IMR-90 (cell line): ENCODE data around the gene PBOV1. TPM values are rescaled to one million over a fixed set of nuclear protein-coding genes. Genes with fewer than 3 reads are reported as not detected.

Experiments
- ATAC-seq: fragments of 200-7000 bp; cut with Tn5 transposase; 2 replicates; pipeline ENCODE4 v1.9.1; 2020; ENCODE audit warnings: low read depth, mild to moderate bottlenecking, moderate library complexity
- BruUV-seq: library from RNA; stranded (reverse); fragments of 400-500 nt; replicated peaks from 2 replicates; lab custom pipeline; 2021; lab: Mats Ljungman, UMichigan
- CTCF ChIA-PET: fragments of 300-600 bp; formaldehyde crosslinking; extraction: SDS; loops from one replicate; lab custom pipeline; 2021; ENCODE audit warnings: antibody characterized with exemption; lab: Yijun Ruan, JAX
- POLR2A ChIA-PET: fragments of 300-600 bp; sonication (Branson Sonifier 250); formaldehyde crosslinking; loops from one replicate; lab custom pipeline; 2022; ENCODE audit warnings: antibody characterized with exemption; ENCODE audit not compliant: unreplicated experiment; lab: Charles Lee
- DNase-seq: peaks from one replicate; pipeline ENCODE4 v3.0.0; 2013
- H2AFZ ChIP-seq: replicated peaks from 2 replicates; pipeline ENCODE3; 2013; ENCODE audit warnings: low read length, mild to moderate bottlenecking; ENCODE audit not compliant: poor library complexity
- H2AK5ac ChIP-seq: 2 replicates; pipeline ENCODE4 v1.6.1; 2013; ENCODE audit warnings: low read depth, low read length, inconsistent platforms
- H2AK9ac ChIP-seq: replicated peaks from 2 replicates; pipeline ENCODE3; 2013; ENCODE audit warnings: mild to moderate bottlenecking, low read depth, low read length, moderate library complexity; ENCODE audit not compliant: poor library complexity
- H2BK120ac ChIP-seq: 2 replicates; pipeline ENCODE4 v1.6.1; 2013; ENCODE audit warnings: low read depth, low read length, inconsistent platforms
- H2BK15ac ChIP-seq: 3 replicates; pipeline ENCODE4 v1.6.1; 2013; ENCODE audit warnings: low read depth, low read length, inconsistent platforms
- H2BK20ac ChIP-seq: 2 replicates; pipeline ENCODE4 v1.6.1; 2013; ENCODE audit warnings: low read depth, mild to moderate bottlenecking, inconsistent platforms, low read length, moderate library complexity
- H2BK5ac ChIP-seq: 2 replicates; pipeline ENCODE4 v1.6.1; 2013; ENCODE audit warnings: mild to moderate bottlenecking, low read depth, low read length, inconsistent platforms; ENCODE audit not compliant: poor library complexity, severe bottlenecking
- H3K14ac ChIP-seq: replicated peaks from 2 replicates; pipeline ENCODE4 v1.6.1; 2013; ENCODE audit warnings: low read depth, low read length, inconsistent platforms
- H3K18ac ChIP-seq: 2 replicates; pipeline ENCODE4 v1.6.1; 2013; ENCODE audit warnings: low read depth, low read length, control low read depth
- H3K23ac ChIP-seq: 2 replicates; pipeline ENCODE4 v1.6.1; 2013; ENCODE audit warnings: low read depth, low read length, inconsistent platforms
- H3K27ac ChIP-seq: 2 replicates; pipeline ENCODE4 v1.5.1; 2013; ENCODE audit warnings: mild to moderate bottlenecking, control low read depth, low read length; ENCODE audit not compliant: insufficient read depth
- H3K27me3 ChIP-seq: 2 replicates; pipeline ENCODE4 v1.6.1; 2013; ENCODE audit warnings: low read length; ENCODE audit not compliant: control insufficient read depth, insufficient read depth
- H3K36me3 ChIP-seq: 2 replicates; pipeline ENCODE4 v1.6.1; 2013; ENCODE audit warnings: low read length, mixed read lengths; ENCODE audit not compliant: control insufficient read depth, insufficient read depth
- H3K4ac ChIP-seq: 2 replicates; pipeline ENCODE4 v1.6.1; 2013; ENCODE audit warnings: low read depth, low read length, inconsistent platforms
- H3K4me1 ChIP-seq: 2 replicates; pipeline ENCODE4 v1.6.1; 2013; ENCODE audit warnings: low read length, mixed read lengths; ENCODE audit not compliant: control insufficient read depth, insufficient read depth
- H3K4me2 ChIP-seq: 2 replicates; pipeline ENCODE4 v1.6.1; 2013; ENCODE audit warnings: low read depth, mild to moderate bottlenecking, control low read depth, low read length, moderate library complexity
- H3K4me3 ChIP-seq: 2 replicates; pipeline ENCODE4 v1.5.1; 2013; ENCODE audit warnings: low read depth, mild to moderate bottlenecking, control low read depth, low read length, moderate library complexity; ENCODE audit not compliant: insufficient read depth
- H3K56ac ChIP-seq: 2 replicates; pipeline ENCODE4 v1.6.1; 2013; ENCODE audit warnings: low read length, inconsistent platforms; ENCODE audit not compliant: insufficient read depth; ENCODE audit errors: extremely low read depth
- H3K79me1 ChIP-seq, 2 experiments: 2 replicates each; pipeline ENCODE4 v1.6.1; 2013; ENCODE audit warnings: low read length in 2 of 2, inconsistent platforms in 1 of 2, low read depth in 1 of 2
- H3K9ac ChIP-seq: 2 replicates; pipeline ENCODE4 v1.6.1; 2013; ENCODE audit warnings: low read depth, low read length, control low read depth
- H3K9me1 ChIP-seq: 2 replicates; pipeline ENCODE4 v1.6.1; 2013; ENCODE audit warnings: low read length, inconsistent platforms; ENCODE audit not compliant: insufficient read depth
- H3K9me3 ChIP-seq: 2 replicates; pipeline ENCODE4 v1.6.1; 2013; ENCODE audit warnings: low read length; ENCODE audit not compliant: control insufficient read depth, insufficient read depth
- H4K20me1 ChIP-seq: 2 replicates; pipeline ENCODE4 v1.6.1; 2013; ENCODE audit warnings: low read length, inconsistent platforms; ENCODE audit not compliant: insufficient read depth
- H4K5ac ChIP-seq: 2 replicates; pipeline ENCODE4 v1.6.1; 2013; ENCODE audit warnings: mild to moderate bottlenecking, low read depth, low read length, control low read depth
- H4K8ac ChIP-seq, 2 experiments: 2 replicates each; pipeline ENCODE4 v1.6.1; 2013; ENCODE audit warnings: low read depth in 2 of 2, low read length in 2 of 2, control low read depth in 1 of 2, inconsistent platforms in 1 of 2
- H4K91ac ChIP-seq: 2 replicates; pipeline ENCODE4 v1.6.1; 2013; ENCODE audit warnings: low read depth, low read length, inconsistent platforms; ENCODE audit not compliant: insufficient read depth
- RCOR1 ChIP-seq: IDR thresholded peaks from 2 replicates; pipeline ENCODE4 v1.6.1; 2012; ENCODE audit warnings: mild to moderate bottlenecking, low read length, improper control_type of control experiment; ENCODE audit not compliant: insufficient replicate concordance
- WGBS, 2 experiments: methylation state at CpG; one replicate each; pipeline versions ENCODE4 v1.1.5 to v1.1.7; 2013; ENCODE audit warnings: missing lambda C conversion rate in 2 of 2; ENCODE audit not compliant: insufficient read length in 1 of 2; ENCODE audit errors: extremely low coverage in 2 of 2; 5-methylcytosine and 5-hydroxymethylcytosine counted together
- dilution Hi-C: fragments of 300-500 bp; cut with HindIII; formaldehyde crosslinking; loops from one replicate; pipeline ENCODE4 v1.14.3; 2018; ENCODE audit warnings: low sequenced_read_pairs; ENCODE audit not compliant: unreplicated experiment
- in situ Hi-C: fragments of 300-500 bp; cut with MboI; formaldehyde crosslinking; loops from 3 replicates; pipeline ENCODE4 v1.14.3; 2019; ENCODE audit warnings: low sequenced_read_pairs, inconsistent platforms, mixed read lengths
- intact Hi-C: fragments of 100-400 bp; cut with micrococcal nuclease; formaldehyde crosslinking; loops from 2 replicates; pipeline ENCODE4 v1.10.0; 2022
- polyA plus RNA-seq, 3 experiments: library from polyadenylated mRNA; depleted of rRNA; stranded (reverse); fragments of >200 nt; gene quantifications; 2 replicates each; pipeline ENCODE4 v1.2.3, GENCODE V29; 2012; ENCODE audit warnings: low replicate concordance in 1 of 3
- total RNA-seq: library from RNA; depleted of rRNA; stranded (reverse); fragments of >200 nt; gene quantifications from 2 replicates; pipeline ENCODE4 v1.2.3, GENCODE V29; 2012
- TF ChIP-seq, protein P1 (sequence below): fragments of 150-350 bp; IDR thresholded peaks from 2 replicates; pipeline ENCODE4 v1.6.1; 2016; ENCODE audit warnings: low read depth, mild to moderate bottlenecking, low read length, moderate library complexity, borderline replicate concordance

PBOV1 gene
- total and polyA plus RNA-seq, 2 of the 4 experiments (the other 2 are of a cell fraction), result not detected

- no peak for ATAC-seq
- no CpG with 5 or more reads among the region's 1 CpG for WGBS, 2 experiments
These were observed 39.3 kb upstream of the PBOV1 start for GRCh38 chr6:138257638-138258040.

More at GRCh38 chr6:138257638-138258040, 39.3 kb upstream of the PBOV1 start:
- Histone ChIP-seq H3K4ac (no peak overlapping the region), H3K9me3 (no peaks in the 10 kb centered on the region), H3K4me1 (no peaks in the 10 kb centered on the region), H3K9ac (no peak overlapping the region), H3K79me1 (no peaks in the 10 kb centered on the region), H3K27ac (no peak overlapping the region), H3K14ac (no peak overlapping the region), H2BK120ac (no peak overlapping the region), H3K4me2 (no peak overlapping the region), H2AFZ (no peak overlapping the region), H2BK20ac (no peak overlapping the region), H3K36me3 (no peaks in the 10 kb centered on the region), H3K9me1 (no peaks in the 10 kb centered on the region), H4K20me1 (no peaks in the 10 kb centered on the region; the same call in 1 of the 2 replicates), H2AK9ac (no peak overlapping the region), H2BK5ac (no peak overlapping the region), H3K18ac (no peak overlapping the region), H4K5ac (no peak overlapping the region), H4K8ac (no peak overlapping the region), H3K23ac (no peak overlapping the region), H3K4me3 (no peak overlapping the region), H2BK15ac (no peak overlapping the region), H2AK5ac (no peak overlapping the region), H3K27me3 (peaks cover 17% of the 10 kb centered on the region), H3K56ac (no peak overlapping the region), H4K91ac (no peak overlapping the region)
- in situ Hi-C loops, result no loop called here
- BruUV-seq, result no TSS peak
- dilution Hi-C loops, result no loop called here
- intact Hi-C loops, result no loop called here
- ChIA-PET CTCF (interaction anchor here (0.6 kb wide), 1 partner anchor 137 kb away, joined by 3 read pairs; no protein-coding TSS in a partner anchor), POLR2A (no interaction called here)
- TF ChIP-seq, protein P1, sequence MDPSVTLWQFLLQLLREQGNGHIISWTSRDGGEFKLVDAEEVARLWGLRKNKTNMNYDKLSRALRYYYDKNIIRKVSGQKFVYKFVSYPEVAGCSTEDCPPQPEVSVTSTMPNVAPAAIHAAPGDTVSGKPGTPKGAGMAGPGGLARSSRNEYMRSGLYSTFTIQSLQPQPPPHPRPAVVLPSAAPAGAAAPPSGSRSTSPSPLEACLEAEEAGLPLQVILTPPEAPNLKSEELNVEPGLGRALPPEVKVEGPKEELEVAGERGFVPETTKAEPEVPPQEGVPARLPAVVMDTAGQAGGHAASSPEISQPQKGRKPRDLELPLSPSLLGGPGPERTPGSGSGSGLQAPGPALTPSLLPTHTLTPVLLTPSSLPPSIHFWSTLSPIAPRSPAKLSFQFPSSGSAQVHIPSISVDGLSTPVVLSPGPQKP, result no peak
- no peak for TF ChIP-seq RCOR1
- DNase-seq, result no peak
